ENCODE data around the gene TAF8. TPM values are rescaled to one million over a fixed set of nuclear protein-coding genes. Genes with fewer than 3 reads are reported as not detected.
A peak's percentile ranks its signal among the peaks of the same experiment; 100 is the strongest.

TAF8 gene
- total RNA-seq, 4 donors from 2014 or later: 19.2 to 28.5 (median 26.4) TPM

GRCh38 chr6:42123379-42124103, 73.2 kb downstream of the TAF8 start:
- H3K27me3 ChIP-seq: no peaks in the 10 kb centered on the region
- no peaks in the 10 kb centered on the region for H3K9me3 ChIP-seq
- peaks cover 28% of the 10 kb centered on the region for H3K36me3 ChIP-seq
- no peak overlapping the region for H3K4me3 ChIP-seq
- DNase-seq (ENCODE audit: low spot score in 2 of 2): no peak
- TF ChIP-seq POLR2A (IDR thresholded peaks at IDR 0.05): no peak
- no peak for TF ChIP-seq CTCF (IDR thresholded peaks at IDR 0.05)
- TF ChIP-seq POLR2AphosphoS5 (IDR thresholded peaks at IDR 0.05): no peak
- no peak for TF ChIP-seq EP300 (IDR thresholded peaks at IDR 0.05)
- peak overlapping the region; percentile 89 for H3K27ac ChIP-seq
- H3K4me1 ChIP-seq: peaks cover 58% of the 10 kb centered on the region
- WGBS: 46% methylated on average over 7 of the region's 11 CpGs

- peaks cover 54% of the 10 kb centered on the region for H3K4me1 ChIP-seq
- 48% methylated on average over 6 of the region's 9 CpGs for WGBS
- DNase-seq (ENCODE audit: low spot score in 2 of 2): no peak
- no peaks in the 10 kb centered on the region for H3K27me3 ChIP-seq
- H3K4me3 ChIP-seq: no peak overlapping the region
- TF ChIP-seq CTCF (IDR thresholded peaks at IDR 0.05) (no peak), EP300 (IDR thresholded peaks at IDR 0.05) (no peak), POLR2AphosphoS5 (IDR thresholded peaks at IDR 0.05) (no peak), POLR2A (IDR thresholded peaks at IDR 0.05) (no peak)
- H3K27ac ChIP-seq: peak overlapping the region; percentile 89
- H3K9me3 ChIP-seq: no peaks in the 10 kb centered on the region
- H3K36me3 ChIP-seq: peaks cover 33% of the 10 kb centered on the region
Observed at GRCh38 chr6:42124223-42124836, 74.0 kb downstream of the TAF8 start.

- peak overlapping the region; percentile 89 for H3K27ac ChIP-seq
- WGBS: 67% methylated on average over 14 of the region's 14 CpGs
- TF ChIP-seq EP300 (IDR thresholded peaks at IDR 0.05) (no peak), POLR2A (IDR thresholded peaks at IDR 0.05) (no peak), CTCF (IDR thresholded peaks at IDR 0.05) (no peak), POLR2AphosphoS5 (IDR thresholded peaks at IDR 0.05) (no peak)
- H3K4me1 ChIP-seq: peaks cover 56% of the 10 kb centered on the region
- H3K9me3 ChIP-seq: no peaks in the 10 kb centered on the region
- H3K4me3 ChIP-seq: no peak overlapping the region
- DNase-seq (ENCODE audit: low spot score in 2 of 2): no peak
- H3K36me3 ChIP-seq: peaks cover 33% of the 10 kb centered on the region
- H3K27me3 ChIP-seq: no peaks in the 10 kb centered on the region
Observed at GRCh38 chr6:42125231-42125630, 74.9 kb downstream of the TAF8 start.

GRCh38 chr6:42125663-42126062, 75.3 kb downstream of the TAF8 start:
- Histone ChIP-seq H3K4me1 (peaks cover 58% of the 10 kb centered on the region), H3K27ac (peak overlapping the region; percentile 89)
- 77% methylated on average over 3 of the region's 3 CpGs for WGBS

More at GRCh38 chr6:42125663-42126062, 75.3 kb downstream of the TAF8 start:
- Histone ChIP-seq H3K27me3 (no peaks in the 10 kb centered on the region), H3K4me3 (no peak overlapping the region), H3K9me3 (no peaks in the 10 kb centered on the region), H3K36me3 (peaks cover 33% of the 10 kb centered on the region)
- DNase-seq (ENCODE audit: low spot score in 2 of 2): no peak
- TF ChIP-seq CTCF (IDR thresholded peaks at IDR 0.05): no peak
- TF ChIP-seq POLR2A (IDR thresholded peaks at IDR 0.05): no peak
- no peak for TF ChIP-seq POLR2AphosphoS5 (IDR thresholded peaks at IDR 0.05)
- no peak for TF ChIP-seq EP300 (IDR thresholded peaks at IDR 0.05)

Measured in suprapubic skin (tissue), 4 donors.